ENCODE data around the gene DUXA. TPM values are rescaled to one million over a fixed set of nuclear protein-coding genes. Genes with fewer than 3 reads are reported as not detected.
"Not testable (repeated sequence)": the region's sequence is repeated elsewhere in the genome, so short reads cannot be mapped to it uniquely, and the experiment has no call there.

Gene DUXA
- total RNA-seq, 2 donors from 2014 or later = not detected

DNA sequence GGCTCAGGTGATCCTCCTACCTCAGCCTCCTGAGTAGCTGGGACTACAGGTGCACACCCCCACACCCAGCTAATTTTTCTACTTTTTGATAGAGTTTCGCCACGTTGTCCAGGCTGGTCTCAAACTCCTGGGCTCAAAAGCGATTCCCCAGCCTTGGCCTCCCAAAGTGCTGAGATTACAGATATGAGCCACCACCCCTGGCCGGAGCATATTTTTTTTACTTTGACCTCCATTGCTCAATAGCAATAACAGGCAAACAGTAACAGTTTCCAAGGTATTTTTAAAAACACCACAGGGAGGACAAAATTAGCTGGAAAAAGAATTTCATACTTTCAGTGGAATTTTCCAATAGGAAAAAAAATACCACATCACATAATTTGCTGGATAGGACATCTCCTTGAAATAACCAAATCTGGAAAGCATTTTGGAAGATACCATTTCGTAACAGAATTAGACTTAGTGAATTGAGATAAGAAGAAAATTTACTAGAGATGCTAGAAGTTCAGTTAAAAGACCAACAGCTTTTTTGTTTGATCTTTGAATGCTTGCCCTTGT, 5.2 kb downstream of the DUXA start:
- Histone ChIP-seq H3K4me1 (no peaks in the 10 kb centered on the region), H3K4me3 (no peak overlapping the region), H3K9me3 (no peaks in the 10 kb centered on the region), H3K36me3 (no peaks in the 10 kb centered on the region), H3K27ac (peak overlapping the region in 1 of 2 donors; percentile 33), H3K27me3 (no peaks in the 10 kb centered on the region)
- no peak for DNase-seq (ENCODE audit: low spot score)
- TF ChIP-seq, protein P1, sequence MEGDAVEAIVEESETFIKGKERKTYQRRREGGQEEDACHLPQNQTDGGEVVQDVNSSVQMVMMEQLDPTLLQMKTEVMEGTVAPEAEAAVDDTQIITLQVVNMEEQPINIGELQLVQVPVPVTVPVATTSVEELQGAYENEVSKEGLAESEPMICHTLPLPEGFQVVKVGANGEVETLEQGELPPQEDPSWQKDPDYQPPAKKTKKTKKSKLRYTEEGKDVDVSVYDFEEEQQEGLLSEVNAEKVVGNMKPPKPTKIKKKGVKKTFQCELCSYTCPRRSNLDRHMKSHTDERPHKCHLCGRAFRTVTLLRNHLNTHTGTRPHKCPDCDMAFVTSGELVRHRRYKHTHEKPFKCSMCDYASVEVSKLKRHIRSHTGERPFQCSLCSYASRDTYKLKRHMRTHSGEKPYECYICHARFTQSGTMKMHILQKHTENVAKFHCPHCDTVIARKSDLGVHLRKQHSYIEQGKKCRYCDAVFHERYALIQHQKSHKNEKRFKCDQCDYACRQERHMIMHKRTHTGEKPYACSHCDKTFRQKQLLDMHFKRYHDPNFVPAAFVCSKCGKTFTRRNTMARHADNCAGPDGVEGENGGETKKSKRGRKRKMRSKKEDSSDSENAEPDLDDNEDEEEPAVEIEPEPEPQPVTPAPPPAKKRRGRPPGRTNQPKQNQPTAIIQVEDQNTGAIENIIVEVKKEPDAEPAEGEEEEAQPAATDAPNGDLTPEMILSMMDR (IDR thresholded peaks at IDR 0.05) = no peak

DNA sequence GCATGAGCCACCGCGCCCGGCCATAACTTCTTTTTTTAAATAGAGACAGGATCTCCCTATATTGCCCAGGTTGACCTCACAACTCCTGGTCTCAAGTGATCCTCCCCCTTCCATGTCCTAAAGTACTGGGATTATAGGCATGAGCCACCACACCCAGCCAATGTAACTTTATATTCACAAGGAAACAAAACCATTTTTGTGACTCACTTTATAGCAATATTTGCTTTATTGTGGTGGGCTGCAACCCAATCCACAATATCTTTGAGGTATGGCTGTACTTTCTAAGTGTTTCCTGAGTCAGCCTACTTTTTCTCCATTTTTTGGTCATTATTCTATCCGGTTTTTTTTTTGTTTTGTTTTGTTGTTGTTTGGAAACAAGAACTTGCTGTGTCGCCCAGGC, 14.4 kb downstream of the DUXA start:
- Histone ChIP-seq H3K4me1 (no peaks in the 10 kb centered on the region), H3K27ac (no peak overlapping the region), H3K4me3 (no peak overlapping the region), H3K27me3 (no peaks in the 10 kb centered on the region), H3K36me3 (no peaks in the 10 kb centered on the region), H3K9me3 (no peaks in the 10 kb centered on the region)
- TF ChIP-seq, protein P1 (IDR thresholded peaks at IDR 0.05) = no peak
- no peak for DNase-seq (ENCODE audit: low spot score)

DNA sequence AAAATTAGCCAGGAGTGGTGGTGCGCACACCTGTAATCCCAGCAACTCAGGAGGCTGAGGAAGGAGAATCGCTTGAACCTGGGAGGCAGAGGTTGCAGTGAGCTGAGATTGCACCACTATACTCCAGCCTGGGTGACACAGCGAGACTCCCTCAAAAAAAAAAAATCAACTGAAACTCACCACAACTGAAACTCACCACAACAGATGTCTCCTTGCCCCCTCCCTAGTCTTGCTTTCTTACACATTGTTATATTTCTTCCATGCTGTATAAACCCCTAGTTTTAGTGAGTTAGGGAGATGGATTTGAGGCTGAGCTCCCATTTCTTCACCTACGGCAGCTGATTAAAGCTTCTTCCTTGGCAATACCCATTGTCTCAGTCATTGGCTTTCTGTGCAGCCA, 25.6 kb downstream of the DUXA start:
- TF ChIP-seq, protein P1 (IDR thresholded peaks at IDR 0.05) = no peak
- H3K27ac ChIP-seq = no peak overlapping the region
- H3K36me3 ChIP-seq = no peaks in the 10 kb centered on the region
- H3K4me3 ChIP-seq = no peak overlapping the region
- H3K27me3 ChIP-seq = no peaks in the 10 kb centered on the region
- no peaks in the 10 kb centered on the region for H3K9me3 ChIP-seq
- DNase-seq (ENCODE audit: low spot score) = no peak
- no peaks in the 10 kb centered on the region for H3K4me1 ChIP-seq

DNA sequence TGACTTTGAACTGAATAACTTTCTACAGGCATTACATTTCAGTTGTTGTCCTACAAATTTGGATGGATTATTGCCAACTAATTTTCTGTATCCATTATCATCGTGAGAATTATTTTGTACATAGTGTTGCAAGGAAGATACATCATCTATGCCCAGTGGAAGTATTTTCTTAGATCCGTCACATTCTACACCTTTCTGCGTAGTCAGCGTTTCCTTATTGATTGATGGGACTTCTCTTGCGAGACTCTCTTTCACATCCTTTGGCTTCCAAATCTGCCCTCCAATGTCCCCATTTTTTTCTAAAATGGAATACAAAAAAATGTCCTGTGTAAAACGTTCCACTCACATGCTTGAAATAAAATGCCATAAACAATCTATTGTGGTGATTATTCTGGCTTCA, 31.5 kb downstream of the DUXA start:
- no peak for DNase-seq (ENCODE audit: low spot score)
- no peaks in the 10 kb centered on the region for H3K9me3 ChIP-seq
- H3K4me1 ChIP-seq = no peaks in the 10 kb centered on the region
- H3K27me3 ChIP-seq = no peaks in the 10 kb centered on the region
- H3K27ac ChIP-seq = no peak overlapping the region
- TF ChIP-seq, protein P1 (IDR thresholded peaks at IDR 0.05) = no peak
- no peaks in the 10 kb centered on the region for H3K36me3 ChIP-seq
- H3K4me3 ChIP-seq = no peak overlapping the region

DNA sequence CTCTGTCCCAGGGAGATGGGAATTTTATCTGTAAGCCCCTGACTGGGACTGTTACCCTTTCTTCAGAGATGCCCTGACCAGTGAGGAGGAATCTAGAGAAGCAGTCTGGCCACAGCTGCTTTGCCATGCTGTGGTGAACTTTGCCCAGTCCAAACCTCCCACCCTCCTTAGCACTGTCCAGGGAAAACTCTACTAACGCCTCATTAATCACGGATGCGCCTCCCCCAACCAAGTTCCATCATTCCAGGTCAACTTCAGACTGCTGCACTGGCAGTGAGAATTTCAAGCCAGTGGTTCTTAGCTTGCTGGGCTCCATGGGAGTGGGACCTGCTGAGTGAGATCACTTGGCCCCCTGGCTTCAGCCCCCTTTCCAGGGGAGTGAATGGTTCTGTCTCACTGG, 39.9 kb downstream of the DUXA start:
- DNase-seq (ENCODE audit: low spot score); H3K27me3 ChIP-seq: not testable (repeated sequence)

DNA sequence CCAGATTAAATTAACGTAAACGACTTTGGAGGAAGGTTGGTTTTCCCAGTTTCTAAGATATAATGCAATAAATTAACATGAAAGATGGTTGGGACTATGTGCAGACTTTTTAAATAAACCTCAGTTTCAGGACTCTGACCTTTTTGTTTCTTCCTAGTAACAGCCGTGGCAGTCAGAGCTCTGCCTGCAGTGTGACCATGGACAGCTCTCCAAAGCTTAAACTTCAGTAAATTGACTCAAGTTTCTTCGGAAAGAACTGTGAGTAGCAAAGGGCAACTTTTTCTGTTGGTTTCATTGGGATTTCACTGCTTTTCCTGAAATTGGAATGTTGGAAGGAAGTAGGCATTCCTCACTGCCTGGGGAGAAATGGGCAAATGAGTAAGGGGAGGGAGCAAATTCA, 43.4 kb downstream of the DUXA start:
- H3K9me3 ChIP-seq = peaks cover 0 to 2% of the 10 kb centered on the region in 2 donors
- H3K27ac ChIP-seq = no peak overlapping the region
- no peaks in the 10 kb centered on the region for H3K27me3 ChIP-seq
- no peak for DNase-seq (ENCODE audit: low spot score)
- no peaks in the 10 kb centered on the region for H3K36me3 ChIP-seq
- no peak overlapping the region for H3K4me3 ChIP-seq
- TF ChIP-seq, protein P1 (IDR thresholded peaks at IDR 0.05) = no peak
- no peaks in the 10 kb centered on the region for H3K4me1 ChIP-seq

More for the DNA sequence above, 39.9 kb downstream of the DUXA start:
- not testable (repeated sequence) for H3K36me3 ChIP-seq, H3K4me3 ChIP-seq, H3K9me3 ChIP-seq, H3K4me1 ChIP-seq, H3K27ac ChIP-seq
